Hepatic stellate cell (primary cell): ENCODE results near the gene KRTAP1-3.
"Not testable (repeated sequence)": the region's sequence is repeated elsewhere in the genome, so short reads cannot be mapped to it uniquely, and the experiment has no call there.

Experiments
- DNase-seq: peaks from one replicate; pipeline ENCODE4 v3.0.0; 2011; ENCODE audit warnings: low spot score

The KRTAP1-3 gene

DNA sequence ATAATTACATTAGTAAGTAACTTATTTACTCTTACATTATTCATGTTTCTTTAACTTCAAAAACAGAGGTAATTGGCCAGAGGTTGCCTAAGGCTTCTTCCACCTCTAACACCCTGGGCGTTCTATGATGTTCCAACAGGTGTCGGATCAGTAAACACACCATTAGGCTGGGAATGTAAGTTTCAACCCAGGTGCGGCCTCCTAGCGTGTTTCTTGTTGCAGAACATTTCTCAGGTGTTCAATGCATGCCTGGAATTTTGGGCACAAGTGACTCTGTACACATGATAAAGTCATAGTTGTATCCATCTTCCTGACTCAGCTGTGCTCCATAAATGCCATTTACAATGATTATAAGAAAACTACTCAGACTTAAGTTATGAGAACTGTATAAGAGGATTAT is 19.4 kb upstream of the KRTAP1-3 start:
- DNase-seq = no peak

DNA sequence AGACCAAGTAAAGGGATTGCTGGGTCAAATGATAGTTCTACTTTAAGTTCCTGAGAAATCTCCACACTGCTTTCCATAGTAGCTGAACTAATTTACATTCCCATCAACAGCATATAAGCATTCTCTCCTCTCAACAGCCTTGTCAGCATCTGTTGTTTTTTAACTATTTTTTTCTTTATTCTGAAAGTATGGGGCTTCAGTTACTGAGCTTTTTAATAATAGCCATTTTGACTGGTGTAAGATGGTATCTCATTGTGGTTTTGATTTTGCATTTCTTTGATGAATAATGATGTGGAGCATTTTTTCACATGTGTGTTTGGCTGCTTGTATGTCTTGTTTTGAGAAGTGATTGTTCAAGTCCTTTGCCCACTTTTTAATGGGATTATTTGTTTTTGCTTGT is 17.9 kb upstream of the KRTAP1-3 start:
- no peak for DNase-seq

DNA sequence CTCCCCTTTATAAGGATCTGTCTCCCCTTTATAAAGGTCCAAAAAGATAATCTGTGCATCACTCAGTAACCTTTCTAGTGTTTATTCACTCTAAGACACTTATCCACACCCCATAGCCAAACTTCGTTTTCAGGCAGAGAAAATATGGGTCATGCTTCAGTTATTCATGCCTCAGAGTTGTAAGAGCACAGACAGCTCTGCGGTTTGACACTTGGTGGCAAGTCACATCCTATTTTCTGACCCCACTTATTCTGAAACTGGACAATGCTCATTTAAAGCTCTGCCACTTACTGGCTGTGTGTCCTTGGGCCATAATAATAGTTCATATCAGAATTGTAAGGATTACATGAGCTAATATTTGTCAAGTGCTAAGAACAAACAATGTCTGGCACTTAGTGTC is 14.4 kb upstream of the KRTAP1-3 start:
- DNase-seq = peak; percentile 79

DNA sequence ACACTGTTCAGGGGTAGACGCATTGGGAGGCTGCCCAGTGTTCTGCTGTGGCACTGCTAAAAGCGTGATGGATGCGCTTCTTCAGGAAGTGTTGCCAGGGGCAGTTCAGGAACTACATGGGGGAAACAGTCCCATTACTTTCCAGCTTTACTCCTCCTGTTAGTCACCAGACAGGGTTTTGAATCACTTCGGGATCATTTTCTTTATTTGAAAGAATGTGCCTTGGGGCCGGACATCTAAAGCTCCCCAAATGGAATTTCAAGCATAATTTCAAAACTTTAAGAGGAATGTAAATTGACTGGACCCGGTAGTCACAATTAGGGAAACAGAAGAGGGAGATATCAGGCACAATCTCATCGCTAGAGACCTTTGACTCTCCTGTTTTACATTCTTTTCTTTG is 13.8 kb upstream of the KRTAP1-3 start:
- peak; percentile 85 for DNase-seq

DNA sequence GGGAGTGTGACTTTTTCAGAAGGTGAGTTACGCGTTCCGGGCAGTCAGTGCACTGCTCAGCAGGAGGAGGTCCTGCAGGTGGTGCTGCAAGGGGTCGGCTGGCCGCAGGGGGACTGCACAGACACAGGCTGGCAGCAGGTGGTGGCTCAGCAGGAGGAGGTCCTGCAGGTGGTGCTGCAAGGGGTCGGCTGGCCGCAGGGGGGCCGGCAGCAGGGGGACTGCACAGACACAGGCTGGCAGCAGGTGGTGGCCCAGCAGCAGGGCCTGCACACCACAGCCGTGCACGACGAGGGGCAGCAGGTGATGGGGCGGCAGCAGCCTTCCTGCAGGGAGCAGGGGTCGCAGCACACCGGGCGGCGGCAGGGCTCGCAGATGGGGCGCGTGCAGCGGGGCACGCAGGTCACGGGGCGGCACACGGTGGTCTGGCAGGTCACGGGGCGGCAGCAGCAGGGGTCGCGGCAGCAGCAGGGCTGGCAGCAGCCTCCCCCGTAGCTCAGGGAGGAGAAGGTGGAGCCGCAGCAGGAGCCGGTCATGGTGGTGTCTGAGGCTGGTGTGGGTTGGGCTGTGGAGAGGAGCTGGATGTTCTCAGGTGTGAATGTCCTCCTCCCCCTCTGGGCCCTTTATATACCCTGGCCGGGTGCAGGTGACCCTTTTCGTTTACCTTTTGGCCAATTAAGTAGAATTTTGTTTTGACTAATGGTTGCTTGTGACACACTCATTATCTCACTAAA is 12.2 kb upstream of the KRTAP1-3 start, which contains the start of gene KRTAP2-1:
KRTAP2-1 (minus strand) TSS at position 582 of the 731 bp plus-strand sequence; CDS start at position 533, 49 bp downstream.
- not testable (repeated sequence) for DNase-seq

DNA sequence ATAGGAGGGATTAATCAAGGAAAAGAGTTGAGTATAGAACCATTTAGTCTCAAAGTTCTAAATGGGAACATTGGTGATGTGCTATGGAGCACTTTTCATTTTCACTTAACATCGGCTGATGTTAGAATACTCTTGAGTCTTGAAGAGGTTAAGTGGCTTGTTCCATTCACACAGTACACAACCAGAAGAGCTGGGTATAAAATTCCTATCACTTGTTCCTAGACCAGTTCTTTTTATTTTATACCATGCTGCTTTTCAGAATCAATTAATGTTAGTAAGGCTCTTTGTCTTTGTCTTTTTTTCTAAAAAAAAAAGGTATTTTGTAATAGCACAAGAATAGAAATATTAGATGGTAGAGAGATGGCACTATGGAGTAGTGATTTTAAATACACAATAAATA is 8.3 kb upstream of the KRTAP1-3 start:
- DNase-seq = no peak

DNA sequence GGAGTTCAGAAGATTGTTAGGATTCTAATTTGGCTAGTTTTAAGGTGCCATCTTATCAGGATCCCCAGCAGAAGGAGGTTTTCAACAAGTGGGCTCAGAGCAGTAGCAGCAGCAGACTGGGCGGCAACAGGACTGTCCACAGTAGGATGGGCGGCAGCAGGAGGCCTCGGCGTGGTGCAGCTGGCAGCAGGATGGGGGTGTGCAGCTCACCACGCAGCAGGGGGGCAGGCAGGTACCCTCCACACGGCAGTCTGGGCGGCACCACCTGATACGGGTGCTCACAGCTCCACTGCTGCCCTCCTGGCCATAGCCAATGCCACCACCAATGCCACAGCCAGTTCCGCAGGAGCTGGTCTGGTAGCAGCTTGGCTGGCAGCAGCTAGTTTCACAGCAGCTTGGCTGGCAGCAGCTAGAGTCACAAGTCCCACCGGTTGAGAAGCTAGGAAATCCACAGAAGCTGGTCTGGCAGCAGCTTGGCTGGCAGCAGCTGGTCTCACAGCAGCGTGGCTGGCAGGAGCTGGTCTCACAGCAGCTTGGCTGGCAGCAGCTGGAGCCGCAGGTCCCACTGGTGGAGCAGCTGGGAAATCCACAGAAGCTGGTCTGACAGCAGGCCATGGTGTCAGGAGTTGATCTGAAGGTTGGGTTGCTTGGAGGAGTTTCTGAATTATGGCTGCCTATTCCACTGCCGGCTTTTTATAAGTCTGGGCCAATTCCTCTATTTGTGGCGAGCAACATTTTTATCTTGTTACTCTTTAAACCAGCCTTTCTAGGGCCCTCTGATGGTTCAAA is 6.3 kb upstream of the KRTAP1-3 start, which contains the start of gene KRTAP1-1:
KRTAP1-1 (minus strand) TSS at position 668 of the 789 bp plus-strand sequence; CDS start at position 615, 53 bp downstream.
- peak; percentile 26 for DNase-seq

DNA sequence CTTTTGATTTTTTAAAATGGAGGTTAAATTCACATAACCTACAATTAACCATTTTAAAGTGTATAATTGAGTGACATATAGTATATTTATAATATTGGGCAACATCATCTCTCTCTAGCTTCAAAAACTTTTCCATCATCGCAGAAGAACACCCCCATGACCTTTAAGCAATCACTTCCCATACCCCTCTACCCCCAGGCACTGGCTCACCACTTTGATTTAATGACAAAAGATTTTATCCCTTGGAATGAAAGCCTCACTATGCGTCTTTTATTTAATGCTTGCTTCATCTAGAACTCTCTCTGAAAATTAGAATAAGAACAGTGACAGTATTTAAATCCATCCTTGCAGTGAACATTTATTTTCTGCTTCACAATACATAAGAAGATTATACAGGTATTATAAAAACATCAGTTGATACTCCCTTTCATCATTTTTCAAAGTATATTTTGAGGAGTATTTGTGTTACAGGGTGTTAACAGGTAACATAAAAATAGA is 3.2 kb upstream of the KRTAP1-3 start:
- no peak for DNase-seq

DNA sequence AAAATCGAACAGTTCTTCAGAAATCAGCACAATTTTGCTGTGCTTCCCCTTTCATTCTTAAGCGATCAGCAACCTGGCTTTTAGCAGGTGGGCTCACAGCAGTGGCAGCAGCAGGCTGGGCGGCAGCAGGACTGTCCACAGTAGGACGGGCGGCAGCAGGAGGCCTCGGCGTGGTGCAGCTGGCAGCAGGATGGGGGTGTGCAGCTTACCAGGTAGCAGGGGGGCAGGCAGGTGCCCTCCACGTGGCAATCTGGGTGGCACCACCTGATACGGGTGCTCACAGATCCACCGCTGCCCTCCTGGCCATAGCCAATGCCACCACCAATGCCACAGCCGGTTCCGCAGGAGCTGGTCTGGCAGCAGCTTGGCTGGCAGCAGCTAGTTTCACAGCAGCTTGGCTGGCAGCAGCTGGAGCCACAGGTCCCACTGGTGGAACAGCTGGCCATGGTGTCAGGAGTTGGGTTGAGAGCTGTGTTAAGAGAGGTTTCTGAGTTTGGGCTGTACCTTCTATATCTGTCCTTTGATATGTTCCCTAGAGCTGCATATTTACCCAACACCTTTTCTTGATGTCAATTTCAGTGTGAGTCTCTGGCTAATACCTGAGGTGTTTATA is 4.9 kb downstream of the KRTAP1-3 start, which contains the start of gene KRTAP1-4:
KRTAP1-4 (minus strand) TSS at position 563 of the 613 bp plus-strand sequence; CDS start at position 446, 117 bp downstream.
- DNase-seq = no peak

DNA sequence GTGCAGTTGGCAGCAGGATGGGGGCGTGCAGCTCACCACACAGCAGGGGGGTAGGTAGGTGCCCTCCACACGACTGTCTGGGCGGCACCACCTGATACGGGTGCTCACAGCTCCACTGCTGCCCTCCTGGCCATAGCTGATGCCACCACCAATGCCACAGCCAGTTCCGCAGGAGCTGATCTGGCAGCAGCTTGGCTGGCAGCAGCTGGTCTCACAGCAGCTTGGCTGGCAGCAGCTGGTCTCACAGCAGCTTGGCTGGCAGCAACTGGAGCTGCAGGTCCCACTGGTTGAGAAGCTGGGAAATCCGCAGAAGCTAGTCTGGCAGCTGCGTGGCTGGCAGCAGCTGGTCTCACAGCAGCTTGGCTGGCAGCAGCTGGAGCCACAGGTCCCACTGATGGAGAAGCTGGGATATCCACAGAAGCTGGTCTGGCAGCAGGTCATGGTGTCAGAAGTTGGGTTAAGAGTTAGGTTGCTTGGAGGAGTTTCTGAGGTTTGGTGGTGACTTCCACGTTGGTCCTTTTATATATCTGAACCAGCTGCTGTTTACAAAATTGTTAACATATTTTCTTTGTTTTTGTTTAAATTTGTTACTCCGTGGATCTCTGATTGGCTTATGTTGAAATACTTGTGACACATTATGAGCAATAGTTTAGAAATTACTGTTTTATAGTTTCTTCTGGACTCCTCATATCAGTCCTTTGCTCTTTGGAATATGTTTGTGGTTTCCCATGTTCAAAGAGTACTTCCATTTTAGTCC is 7.8 kb downstream of the KRTAP1-3 start, which contains the start of gene KRTAP1-5:
KRTAP1-5 (minus strand) TSS at position 494 of the 757 bp plus-strand sequence; CDS start at position 441, 53 bp downstream.
- DNase-seq = peak; percentile 66

DNA sequence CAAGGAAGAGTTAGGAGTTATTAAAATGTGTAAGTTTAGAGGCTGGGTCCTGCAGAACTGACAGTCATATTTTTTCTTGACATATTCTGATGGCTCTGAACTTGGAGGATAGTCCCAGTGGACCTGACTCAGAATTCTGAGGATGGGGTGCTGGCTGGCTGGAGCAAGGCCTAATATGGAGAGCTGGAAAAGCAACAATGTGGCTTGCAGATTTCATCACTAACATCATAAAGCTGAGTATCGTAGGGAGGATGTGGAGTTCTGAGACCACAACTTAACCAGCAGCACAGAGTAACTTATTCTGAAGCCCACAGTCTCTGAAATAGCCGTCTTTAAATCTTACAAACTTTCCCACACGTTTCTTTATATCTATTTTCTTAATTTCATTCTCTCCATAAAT is 10.0 kb downstream of the KRTAP1-3 start:
- no peak for DNase-seq

DNA sequence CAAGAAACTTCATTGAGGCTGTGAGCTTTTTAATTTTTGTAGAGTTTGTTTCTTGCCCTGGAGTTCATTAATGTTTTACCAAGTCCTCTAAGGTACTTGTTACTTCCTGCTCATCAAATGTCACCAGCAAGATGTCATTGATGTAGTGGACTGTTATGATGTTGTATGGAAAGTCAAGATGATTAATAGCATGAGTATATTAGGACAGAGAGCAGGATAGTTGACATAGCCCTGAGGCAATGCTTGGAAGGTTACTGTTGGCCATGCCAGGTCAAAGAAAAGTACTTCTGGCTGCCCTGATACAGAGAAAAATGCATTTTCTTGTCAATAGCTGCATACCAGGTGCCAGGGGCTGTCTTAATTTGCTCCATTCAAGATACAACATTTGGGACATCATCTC is 14.3 kb downstream of the KRTAP1-3 start:
- DNase-seq = no peak

DNA sequence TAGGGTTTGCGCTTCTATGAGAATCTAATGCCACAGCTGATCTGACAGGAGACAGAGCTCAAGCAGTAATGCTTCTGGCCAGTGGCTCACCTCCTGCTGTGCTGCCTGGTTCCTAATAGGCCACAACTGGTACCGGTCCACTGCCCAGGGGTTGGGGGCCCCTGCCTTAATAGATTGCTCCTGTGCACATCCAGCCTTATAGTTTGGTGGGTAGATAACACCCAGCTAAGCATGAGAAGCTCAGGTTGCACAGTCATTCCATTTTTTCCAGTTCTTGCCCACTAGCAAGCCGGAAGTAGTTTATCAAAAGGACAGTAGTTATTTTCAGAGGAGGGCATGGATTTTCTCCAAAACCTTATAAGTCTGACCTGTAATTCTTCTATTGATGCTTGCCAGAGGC is 15.3 kb downstream of the KRTAP1-3 start:
- DNase-seq = no peak

DNA sequence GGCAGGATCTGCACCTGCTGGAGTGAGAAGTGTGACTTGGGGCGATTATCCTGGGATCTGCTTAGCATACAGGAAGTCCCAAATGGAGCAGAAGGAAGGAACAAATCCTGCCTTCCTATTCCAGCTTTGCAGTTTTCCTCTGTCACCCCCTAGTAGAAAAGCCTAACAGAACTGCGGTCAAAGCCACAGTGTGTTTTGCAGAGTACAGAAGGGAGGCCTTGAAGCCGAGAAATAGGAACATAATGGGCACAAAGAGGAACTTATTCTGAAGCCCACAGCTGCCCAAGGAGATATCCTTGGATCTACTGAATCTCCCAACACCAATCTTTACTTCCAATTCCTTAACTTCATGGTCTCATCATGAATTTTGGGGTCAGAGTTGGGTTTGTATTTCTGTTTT is 16.1 kb downstream of the KRTAP1-3 start:
- DNase-seq = no peak

DNA sequence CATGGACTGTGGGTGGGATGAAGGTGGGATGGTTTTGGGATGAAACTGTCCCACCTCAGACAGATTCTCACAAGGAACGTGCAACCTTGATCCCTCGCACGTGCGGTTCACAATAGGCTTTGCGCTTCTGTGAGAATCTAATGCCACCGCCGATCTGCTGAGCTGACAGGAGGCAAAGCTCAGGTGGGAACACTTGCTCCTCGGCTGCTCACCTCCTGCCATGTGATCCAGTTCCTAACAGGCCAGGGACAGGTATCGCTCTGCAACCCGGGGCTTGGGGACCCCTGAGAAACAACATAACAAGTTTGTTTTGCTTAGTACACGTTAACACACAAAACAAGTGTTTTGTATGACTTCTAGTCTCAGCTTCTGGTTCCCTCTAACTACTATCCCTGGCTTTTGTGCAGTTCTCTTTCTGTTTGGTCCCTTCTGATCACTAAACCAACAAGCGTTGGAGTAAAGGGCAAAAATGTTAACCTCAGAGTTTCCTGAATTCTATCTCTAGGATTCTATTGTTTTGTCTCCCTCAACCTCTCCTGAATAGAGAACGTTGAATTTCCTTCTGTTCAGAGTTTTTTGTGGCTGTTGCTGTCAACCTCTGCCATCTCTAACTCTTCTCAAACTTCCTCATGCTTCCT is 18.0 kb downstream of the KRTAP1-3 start:
- no peak for DNase-seq

DNA sequence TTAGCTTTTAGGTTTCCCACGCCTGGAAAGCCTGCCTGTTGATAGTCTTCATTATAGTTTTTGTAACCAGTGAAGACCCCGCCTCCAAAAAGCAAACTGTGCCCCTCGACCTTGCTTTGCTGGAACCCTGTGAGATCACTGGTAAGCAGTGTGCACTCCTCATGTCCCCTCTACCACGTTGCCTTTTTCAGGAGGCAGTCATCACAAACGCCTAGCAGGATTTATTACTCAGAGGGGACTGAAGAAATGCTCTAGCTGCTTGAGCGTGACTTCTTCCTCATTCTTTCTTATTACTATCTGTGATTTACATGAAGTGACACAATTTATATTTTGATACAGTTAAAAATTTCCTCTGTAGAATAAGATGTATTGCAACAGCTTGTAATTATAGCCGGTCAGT is 19.2 kb downstream of the KRTAP1-3 start:
- DNase-seq = no peak

DNA sequence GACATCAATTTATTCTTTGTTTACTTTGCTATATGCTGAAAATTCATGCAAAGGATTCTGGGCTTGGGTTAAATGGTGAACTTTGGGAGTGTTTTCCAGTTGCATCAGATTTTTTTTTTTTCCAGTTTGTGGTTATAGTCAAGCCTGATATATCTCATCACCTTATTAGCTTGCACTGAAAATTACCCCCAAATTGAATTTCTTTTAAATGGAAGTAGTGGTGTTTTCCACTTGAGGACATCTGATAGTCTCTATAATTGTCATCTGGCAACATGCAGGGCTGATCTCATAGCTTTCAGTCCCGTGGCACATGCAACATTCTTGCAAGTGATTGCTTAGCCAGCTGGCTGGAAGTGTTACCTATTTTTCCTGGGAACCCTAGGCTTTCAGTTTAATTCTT is 21.1 kb downstream of the KRTAP1-3 start:
- no peak for DNase-seq

DNA sequence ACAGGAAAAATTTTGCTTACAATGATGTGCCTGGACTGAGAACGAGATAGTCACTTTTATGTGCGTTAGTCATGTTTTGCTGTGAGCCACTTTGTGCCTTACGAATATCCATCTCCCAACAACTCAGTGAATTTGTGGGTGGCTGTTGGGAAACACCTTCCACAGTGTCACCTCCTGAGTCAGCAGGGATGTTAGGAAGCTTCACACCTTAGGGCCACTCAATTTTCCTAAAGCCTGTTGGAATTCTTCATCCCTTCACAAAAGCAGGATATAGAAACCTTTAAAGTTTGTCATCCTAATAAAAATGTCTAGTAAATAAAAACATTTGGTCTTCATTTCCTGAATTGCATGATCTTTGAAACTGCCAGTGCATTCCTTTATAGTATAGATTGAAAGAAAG is 21.5 kb downstream of the KRTAP1-3 start:
- DNase-seq = no peak

DNA sequence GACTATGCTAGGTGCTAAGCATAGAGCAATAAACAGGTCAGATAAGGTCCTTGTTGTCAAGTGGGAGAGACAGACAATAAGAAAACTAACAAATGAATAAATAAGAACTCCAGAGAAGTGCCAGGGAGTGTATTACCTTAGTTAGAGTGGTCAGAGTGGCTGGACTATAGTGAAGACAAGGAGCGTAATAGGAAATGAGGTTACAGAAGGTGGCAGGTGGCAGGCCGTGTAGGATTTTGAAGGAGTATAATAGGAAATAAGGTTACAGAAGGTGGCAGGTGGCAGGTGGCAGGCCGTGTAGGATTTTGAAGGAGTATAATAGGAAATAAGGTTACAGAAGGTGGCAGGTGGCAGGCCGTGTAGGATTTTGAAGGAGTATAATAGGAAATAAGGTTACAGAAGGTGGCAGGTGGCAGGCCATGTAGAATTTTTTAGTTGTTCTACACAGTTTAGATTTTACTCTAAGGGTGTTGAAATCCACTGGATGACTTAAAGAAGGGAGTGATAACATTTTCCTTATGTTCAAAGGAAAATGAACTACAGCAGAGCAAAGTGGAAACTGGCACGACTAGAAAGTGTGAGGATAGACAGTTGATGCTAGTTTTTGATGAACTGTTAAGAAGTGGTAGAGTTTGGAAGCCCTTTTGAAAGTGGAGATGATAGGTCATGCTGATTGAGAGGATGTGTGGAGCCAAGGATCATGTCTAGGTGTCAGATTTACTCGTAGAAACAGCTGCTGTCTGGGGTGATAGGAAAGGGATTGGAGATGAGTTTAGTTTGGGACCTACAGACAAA is 22.2 kb downstream of the KRTAP1-3 start:
- no peak for DNase-seq

DNA sequence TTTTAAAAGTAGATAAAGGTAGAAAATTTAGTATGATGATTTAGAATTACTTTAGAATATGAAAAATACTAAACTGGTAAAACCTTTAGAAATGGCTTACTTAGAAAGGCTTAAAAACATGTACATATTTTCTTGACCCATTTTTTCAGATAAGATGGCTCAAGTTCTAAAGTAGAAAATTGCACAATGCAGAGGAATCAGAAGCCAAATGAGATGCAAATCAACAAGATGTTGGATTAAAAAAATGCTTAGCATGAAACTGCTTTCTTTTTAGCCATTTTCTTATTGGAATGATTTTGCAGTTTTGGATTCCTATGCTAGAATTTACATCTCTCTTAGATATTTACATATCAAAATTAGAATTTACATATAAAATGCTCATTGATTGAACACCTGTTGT is 24.2 kb downstream of the KRTAP1-3 start:
- no peak for DNase-seq
